Erythroblast (primary cell): ENCODE measurements around the gene CT45A6.
"Not testable (repeated sequence)": the region's sequence is repeated elsewhere in the genome, so short reads cannot be mapped to it uniquely, and the experiment has no call there.

ENCODE experiments used
- GATA1 ChIP-seq: IDR thresholded peaks from 2 replicates; pipeline ENCODE4 v1.6.1; 2011; ENCODE audit warnings: low read depth, mild to moderate bottlenecking, control low read depth, low read length, moderate library complexity
- POLR2A ChIP-seq: IDR thresholded peaks from 2 replicates; pipeline ENCODE4 v1.6.1; 2011; ENCODE audit warnings: mild to moderate bottlenecking, low read length

- TF ChIP-seq POLR2A, GATA1: not testable (repeated sequence)
Measured at GRCh38 chrX:135744739-135745138, 57.8 kb downstream of the CT45A6 start.
